Esophagus muscularis mucosa (tissue), 3 donors: ENCODE data around the gene RBM25.

Source experiments
- POLR2A ChIP-seq: fragments of 450-650 bp; IDR thresholded peaks from one replicate; pipeline ENCODE4 v1.6.1; 2017; ENCODE audit warnings: antibody characterized with exemption, moderate library complexity, mild to moderate bottlenecking, low read depth
- TF ChIP-seq, protein P1 (sequence below), 3 experiments: fragments of 200-600 bp in 2 of 3; fragments of 450-650 bp in 1 of 3; sonication (generic) in 2 of 3; IDR thresholded peaks; one replicate each; pipeline ENCODE4 v1.5.1; 2017 to 2019; ENCODE audit warnings: antibody characterized with exemption in 3 of 3, mild to moderate bottlenecking in 2 of 3, moderate library complexity in 1 of 3

DNA sequence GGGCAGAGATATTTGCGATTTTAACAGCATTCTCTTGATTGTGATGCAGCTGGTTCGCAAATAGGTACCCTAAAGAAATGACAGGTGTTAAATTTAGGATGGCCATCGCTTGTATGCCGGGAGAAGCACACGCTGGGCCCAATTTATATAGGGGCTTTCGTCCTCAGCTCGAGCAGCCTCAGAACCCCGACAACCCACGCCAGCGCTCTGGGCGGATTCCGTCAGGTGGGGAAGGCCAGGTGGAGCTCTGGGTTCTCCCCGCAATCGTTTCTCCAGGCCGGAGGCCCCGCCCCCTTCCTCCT, 77.7 kb downstream of the RBM25 start:
- no peak for TF ChIP-seq POLR2A
- TF ChIP-seq, protein P1, sequence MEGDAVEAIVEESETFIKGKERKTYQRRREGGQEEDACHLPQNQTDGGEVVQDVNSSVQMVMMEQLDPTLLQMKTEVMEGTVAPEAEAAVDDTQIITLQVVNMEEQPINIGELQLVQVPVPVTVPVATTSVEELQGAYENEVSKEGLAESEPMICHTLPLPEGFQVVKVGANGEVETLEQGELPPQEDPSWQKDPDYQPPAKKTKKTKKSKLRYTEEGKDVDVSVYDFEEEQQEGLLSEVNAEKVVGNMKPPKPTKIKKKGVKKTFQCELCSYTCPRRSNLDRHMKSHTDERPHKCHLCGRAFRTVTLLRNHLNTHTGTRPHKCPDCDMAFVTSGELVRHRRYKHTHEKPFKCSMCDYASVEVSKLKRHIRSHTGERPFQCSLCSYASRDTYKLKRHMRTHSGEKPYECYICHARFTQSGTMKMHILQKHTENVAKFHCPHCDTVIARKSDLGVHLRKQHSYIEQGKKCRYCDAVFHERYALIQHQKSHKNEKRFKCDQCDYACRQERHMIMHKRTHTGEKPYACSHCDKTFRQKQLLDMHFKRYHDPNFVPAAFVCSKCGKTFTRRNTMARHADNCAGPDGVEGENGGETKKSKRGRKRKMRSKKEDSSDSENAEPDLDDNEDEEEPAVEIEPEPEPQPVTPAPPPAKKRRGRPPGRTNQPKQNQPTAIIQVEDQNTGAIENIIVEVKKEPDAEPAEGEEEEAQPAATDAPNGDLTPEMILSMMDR (IDR thresholded peaks at IDR 0.05): no peak
